Measurements from ENCODE around the gene APLF.

The APLF gene, protein sequence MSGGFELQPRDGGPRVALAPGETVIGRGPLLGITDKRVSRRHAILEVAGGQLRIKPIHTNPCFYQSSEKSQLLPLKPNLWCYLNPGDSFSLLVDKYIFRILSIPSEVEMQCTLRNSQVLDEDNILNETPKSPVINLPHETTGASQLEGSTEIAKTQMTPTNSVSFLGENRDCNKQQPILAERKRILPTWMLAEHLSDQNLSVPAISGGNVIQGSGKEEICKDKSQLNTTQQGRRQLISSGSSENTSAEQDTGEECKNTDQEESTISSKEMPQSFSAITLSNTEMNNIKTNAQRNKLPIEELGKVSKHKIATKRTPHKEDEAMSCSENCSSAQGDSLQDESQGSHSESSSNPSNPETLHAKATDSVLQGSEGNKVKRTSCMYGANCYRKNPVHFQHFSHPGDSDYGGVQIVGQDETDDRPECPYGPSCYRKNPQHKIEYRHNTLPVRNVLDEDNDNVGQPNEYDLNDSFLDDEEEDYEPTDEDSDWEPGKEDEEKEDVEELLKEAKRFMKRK

DNA sequence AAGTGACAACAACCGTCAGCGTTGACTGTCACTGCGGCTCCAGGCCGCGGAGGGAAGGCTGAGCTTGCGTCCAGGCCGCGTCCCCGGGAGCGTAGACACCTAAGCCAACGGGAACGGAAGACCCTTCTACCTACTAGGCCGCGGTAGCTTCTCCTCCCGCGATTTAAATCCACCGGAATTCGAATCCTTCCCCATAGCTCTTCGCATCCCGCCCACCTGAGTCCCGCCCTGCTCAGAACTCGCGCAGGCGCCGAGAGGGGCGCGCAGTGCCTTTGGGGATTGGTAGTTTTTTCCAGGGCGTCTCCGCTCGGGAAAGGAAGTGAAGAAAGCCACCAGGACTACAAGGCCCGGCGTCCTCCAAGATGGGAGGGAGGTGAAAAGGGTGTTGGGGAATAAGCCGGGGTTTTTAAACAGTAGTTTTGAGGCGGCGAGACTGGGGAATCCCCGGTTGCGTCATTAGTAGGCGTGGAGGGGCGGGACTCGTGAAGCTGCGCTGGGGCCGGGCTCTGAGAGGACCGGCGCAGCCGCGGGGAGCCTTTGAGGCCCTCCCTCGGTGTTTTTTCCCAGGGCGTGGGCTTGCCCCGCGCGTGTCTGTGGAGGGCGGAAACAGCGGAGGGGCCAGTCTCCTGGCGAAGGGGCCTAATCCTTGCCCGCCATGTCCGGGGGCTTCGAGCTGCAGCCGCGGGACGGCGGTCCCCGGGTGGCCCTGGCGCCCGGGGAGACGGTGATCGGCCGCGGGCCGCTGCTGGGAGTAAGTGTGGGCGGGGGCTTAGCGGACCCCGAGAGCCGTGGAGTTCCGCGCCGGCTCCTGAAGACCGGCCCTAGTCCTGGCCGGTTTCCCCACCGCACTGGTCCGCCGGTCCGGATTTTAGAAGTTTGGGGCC is at the start of gene APLF, which contains the start of gene FBXO48:
TSS of gene APLF (plus strand) at position 509 of the 884 bp plus-strand sequence. CDS start at position 656, 147 bp downstream.
TSS of gene FBXO48 (minus strand) at position 218 of the 884 bp plus-strand sequence. CDS start 2,149 bp downstream, outside the sequence.
- DNase-seq, result peak; percentile 94 to 95

DNA sequence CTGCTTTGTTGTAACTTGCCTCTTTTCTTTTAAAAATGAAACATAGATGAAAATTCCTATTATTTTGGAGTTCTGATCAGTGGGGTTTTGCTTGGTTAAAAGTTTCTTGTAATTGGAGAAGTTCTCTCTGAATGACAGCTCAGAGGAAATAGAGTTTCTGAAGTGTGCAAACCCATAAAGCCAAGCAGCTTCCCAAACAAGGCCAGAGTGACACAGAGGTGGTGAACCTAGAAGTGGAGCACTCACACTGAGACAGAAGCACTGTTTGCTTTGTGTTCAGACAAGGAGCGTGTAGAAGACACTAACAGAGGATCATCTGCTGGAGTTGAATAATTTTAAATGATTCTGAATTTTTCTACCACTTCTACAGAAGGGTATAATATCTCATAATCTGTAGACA is 49.5 kb upstream of the APLF start:
- no peak for DNase-seq

DNA sequence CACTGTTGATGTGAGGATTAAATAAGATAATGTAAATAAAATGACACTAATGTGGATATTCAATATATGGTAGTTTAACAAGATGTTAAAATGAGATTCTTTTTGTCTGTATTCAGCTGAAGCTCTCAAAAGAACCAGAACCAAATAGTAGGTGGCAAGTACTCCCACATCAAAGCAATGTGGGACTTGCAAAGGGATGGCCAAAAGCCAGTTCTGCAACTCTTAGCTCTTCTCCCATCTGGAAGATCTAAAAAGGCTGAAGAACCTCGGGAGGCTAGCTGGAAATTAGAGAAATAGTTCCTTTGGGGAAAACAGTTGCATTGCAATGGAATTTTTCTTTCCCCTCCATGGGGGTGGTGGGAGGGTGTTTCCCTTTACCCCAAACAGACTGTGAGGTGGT is 49.0 kb upstream of the APLF start:
- DNase-seq, result no peak

DNA sequence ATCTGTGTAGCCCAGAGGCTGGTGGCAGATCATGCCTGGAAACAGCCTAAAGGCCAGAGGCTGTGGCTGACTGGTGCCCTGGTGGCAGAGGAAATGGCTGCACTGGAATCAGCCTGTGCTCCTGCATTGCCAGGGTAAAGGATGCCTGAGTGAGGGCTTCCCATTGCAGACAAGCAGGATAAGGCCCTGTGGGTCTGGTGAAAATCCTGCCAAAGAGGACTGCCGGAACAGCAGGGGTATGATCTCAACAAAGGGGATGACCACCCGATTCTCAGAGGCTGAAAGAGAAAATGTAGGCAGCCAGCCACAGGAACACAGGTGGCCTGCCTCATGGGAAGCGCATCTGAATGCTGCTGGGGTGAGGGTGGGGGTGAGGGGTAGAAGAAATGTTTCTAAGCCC is 48.5 kb upstream of the APLF start:
- no peak for DNase-seq

DNA sequence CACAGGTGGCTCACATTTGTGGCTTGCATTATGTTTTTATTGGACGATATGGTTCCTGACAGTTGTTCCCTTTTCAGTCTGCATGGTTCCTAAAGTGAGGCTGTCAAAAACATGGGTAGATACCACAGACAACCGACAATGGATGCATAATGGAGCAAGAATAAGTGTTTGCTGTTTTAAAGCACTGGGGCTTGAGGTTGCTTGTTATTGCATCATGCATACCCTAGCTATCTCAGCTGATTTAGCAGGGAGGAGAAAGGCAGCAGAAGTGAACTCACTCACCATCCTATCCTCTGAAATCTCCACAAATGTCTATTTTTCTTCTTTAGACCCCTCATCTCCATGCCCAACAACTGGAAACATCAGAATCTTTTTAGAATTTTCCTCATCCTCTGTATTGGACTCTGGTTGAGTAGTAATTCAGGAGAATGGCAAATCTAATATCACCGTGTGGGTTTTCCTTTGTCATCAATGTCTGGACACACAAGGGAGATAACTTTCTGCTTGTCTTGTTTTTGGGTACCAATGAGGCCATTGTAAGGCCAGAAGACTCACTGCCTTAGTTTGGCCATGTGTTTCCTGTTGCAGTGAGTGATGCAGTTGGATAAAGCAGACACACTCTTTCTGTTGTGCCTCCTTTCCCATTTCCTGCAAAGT is 47.0 kb upstream of the APLF start:
- DNase-seq, result no peak

DNA sequence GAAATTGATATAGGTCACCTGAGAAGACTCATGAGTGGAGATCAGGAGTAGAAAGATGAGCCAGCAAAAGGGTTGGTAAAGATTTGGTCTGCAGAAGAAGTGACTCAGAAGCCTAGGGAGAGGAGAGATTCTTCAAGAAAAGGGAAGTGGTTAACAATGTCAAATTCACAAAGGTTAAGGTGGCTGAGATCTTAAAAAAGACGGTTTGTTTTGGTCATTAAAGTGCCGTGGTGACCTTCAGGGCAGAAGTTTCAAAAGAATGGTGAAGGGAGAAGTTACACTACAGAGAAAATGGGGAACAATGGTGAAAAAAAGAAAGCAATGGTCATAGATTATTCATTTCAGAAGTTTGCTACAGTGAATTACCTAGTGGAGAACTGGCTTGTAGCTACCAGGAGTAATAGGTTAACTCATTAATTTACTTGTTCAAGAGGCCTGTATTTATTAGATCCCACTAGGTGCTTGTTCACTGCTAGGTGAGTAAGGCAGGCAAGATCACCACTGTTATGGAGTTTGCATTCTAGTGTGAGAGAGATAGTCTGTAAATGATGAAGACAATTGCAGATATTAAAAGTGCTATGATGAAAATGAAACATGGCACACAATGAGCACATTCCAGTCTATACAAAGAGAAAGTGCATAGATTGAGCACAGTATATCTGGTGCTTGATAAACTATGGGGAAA is 43.3 kb upstream of the APLF start:
- DNase-seq, result no peak

DNA sequence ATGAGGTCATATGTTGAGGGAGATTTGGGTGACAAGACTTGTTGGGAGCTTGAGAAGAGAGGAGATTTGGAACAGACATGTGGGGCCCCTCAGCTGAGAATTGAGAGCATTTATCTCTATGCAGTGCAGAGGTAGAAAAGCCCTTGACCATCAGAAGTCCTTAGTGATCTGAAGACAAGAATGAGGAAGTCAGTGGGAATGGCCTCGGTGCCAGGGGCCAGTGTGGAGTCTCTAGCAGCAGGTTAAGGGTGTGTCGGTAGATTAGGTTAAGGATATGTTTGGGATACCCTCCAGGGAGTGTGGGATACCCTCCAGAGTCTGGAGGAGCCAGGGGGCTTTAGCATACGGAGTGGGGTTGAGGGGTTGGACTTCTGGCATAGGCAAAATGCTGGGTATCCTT is 41.9 kb upstream of the APLF start:
- DNase-seq, result no peak

DNA sequence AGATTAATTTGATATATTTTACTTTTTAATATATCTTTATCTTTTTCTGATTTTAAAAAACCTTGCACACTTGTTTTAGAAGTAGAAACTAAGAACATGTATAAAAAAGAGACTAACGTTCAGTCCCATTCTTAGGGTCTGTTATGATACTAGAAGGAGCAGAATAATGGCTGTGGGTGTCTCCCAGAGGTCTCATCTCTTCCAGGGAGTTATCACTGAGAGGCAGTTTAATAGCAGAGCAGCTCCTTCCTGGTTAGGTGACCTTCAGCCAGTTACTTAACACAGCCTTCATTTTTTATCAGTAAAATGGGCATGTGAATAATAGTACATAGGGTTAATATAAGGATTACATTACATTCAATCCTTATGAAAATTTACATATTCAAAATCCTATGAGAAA is 40.9 kb upstream of the APLF start:
- DNase-seq, result no peak

DNA sequence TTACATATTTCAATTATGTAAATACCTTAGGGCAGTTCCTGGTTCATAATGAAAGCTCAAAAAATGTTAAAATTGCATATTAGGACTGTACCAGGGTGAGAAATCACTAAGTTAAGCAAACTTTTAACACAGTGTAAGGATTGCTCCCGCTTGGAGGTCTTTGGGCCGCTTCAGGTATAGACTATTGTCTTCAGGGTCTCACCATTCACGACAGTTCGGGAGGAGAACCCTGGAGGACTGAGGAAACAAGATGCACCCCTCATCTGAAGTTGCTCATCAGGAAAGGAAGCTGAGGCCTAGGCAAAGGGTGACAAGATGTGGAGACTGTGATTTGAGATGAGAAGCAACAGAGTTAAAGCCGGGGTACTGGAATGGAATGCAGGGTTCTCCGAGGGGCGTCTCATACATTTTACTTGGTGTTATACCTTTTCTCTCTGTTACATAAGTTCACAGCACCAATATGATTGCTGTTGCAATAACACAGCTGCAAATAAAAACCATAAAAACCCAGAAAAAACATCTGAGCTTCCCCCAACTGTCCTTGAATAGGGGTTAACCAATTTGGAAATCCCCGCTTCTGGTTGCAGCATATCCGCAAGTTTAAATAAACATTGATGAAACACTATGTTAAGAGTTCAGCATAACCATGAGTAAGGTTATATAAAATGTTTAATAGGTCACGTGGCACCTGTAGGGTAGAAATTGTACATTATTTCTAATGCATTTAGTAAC is 40.4 kb upstream of the APLF start:
- no peak for DNase-seq

DNA sequence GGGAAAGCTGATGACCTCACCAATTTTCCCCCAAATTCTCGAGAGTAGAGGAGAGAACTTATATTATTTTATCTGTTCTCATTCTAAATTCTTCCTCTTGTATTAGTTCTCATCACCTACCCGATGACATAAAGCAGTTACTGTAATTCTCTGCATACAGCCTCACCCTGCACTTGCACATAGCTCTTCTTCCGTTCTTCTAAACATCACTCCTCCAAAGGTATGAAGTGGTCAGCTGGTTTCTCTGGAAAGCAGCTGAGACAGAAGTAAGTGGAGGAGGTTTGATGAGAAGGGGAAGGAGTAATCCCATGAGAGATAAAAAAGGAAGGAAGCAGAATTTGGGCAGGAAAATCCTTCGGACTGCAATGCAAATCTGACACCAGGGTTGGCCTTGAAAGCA is 39.3 kb upstream of the APLF start:
- no peak for DNase-seq

DNA sequence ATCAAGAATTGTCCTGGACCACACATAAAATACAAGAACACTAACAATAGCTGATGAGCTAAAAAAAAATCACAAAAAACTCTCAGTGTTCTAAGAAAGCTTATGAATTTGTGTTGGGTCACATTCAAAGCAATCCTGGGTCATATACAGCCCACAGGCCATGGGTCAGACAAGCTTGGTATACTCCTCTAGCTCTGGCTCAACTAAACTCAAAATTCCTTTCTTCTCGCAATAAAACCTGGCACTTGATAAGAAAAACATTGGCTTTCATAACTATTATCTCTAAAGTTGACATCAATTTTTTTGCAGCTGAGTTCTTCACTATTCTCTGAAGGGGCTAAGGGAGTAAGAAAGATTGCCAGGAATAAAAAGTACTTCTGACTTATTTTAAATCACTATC is 38.6 kb upstream of the APLF start:
- DNase-seq, result no peak

DNA sequence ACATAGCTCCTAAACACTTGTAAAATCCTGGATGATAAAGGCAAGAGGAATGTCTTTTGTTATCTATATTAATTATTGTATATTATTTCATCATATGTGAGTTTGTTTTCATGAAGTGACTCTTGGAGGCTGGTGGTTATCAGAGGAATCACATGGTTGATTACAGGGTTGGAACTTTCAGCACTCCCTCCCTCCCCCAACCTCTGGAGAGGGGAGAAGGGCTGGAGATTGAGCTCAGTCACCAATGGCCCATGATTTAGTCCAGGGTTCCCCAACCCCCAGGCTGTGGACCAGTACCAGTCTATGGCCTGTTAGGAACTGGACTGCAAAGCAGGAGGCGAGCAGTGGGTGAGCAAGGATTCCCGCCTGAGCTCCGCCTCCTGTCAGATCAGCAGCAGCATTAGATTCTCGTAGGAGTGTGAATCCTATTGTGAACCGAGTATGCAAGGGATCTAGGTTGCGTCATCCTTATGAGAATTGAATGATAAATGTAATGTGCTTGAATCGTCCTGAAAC is 38.0 kb upstream of the APLF start:
- DNase-seq, result no peak

DNA sequence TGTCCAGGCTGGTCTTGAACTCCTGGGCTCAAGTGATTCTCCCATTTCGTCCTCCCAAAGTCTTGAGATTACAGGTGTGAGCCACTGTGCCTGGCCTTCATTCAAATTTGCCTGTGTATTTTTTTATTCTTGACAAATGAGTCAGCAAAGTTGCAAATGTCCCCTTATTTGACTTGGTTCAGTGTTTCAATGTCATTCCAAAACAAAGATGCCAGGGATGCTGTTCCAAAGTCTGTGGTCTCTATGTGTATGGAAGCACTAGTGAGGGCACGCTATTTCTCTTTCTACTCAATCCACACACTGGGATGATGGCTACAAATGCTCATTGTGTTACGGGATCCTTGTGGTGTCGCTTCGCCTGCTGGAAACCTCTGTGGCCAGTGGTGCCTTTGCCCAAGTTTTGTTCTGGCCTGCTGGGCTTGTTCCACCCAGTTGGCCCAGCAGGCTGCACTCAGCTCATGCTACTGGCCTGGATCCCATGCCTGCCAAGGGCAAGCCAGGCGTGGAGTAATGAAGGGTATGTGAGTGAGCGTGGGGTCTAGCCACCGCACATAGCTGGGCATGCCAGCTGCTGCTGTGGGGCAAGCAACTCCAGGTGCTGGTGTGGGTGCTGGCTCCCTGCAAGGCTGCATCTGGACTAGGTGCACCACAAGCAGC is 35.9 kb upstream of the APLF start:
- no peak for DNase-seq

DNA sequence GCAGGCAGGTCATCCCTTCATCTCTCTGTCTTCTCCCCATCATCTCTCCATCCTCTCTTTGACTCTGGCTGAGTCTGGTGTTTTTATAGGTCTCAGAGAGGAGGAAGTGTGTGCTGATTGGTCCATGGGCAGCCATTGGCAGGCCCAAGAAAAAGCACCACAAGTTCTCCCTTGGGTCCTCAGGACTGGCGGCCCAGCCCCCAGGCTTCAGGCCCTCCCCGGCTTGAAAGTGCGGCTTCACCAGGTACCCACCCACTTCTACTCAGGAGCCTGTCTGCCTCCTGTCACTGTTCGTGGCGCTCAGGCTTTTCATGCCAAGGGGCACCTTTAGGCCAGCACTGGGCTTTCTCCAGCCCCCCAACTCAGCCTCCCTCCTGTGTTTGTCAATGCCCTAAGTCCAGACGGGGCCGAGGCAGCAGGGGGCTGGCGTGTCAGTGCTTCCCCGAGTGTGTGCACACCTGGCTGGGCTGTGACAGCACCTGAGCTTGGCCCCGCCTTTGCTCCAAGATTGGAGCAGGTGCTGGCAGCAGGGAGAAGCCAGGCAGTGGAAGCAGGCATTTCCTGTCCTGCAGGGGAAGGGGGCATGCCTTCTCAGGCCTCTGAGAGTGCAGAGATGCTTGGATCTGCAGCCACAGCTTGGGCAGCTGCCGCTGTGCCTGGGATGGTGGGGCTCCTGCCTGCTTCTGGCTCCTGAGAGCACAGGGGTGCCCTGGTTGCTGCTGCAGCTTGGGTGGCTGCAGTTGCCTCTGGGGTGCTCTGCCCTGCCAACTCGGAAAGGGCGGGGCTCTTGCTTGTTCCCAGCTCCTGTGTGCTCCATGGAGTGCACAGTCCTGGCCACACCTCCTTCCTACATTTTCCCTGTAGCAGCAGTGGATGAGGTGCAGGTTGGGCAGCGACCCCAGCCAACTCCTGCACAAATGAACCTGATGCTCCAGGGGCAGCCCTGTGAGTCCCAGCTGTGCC is 34.4 kb upstream of the APLF start:
- no peak for DNase-seq

DNA sequence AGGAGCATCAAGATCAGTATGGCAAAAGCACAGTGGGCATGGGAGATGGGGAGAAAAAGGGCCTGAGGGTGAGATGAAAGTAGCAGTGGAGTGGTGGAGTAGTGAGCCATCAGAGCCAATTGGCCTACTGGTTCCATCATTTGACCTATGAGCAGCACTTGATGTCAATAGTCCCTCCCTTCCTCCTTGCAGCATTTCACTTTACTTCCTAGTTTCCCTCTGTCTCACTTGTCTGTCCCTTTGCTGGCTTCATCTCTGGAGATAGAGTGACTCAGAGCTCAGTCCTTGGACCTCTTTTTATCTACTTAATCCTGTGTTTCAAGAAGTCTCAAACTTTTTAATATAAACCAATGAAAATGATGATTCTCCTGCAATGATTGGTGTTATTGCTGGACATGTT is 32.4 kb upstream of the APLF start:
- DNase-seq, result no peak

DNA sequence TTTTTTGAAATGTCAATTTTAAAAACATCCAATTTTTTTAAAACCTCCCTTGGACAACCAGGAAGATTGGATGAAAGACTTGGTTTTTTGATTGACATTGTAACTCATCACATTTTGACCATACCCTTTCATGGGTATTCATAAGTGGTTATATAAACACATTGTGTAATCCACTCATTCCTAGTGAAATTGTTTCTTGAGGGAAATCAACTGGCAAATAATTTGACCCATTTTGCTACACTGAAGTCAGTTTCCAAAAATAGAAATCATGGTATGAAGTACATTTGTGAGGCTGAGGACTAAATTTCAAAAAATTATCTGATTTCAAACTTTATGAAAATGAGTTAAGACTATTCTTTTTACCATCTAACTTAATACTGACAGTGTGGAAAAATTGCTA is 31.8 kb upstream of the APLF start:
- no peak for DNase-seq

DNA sequence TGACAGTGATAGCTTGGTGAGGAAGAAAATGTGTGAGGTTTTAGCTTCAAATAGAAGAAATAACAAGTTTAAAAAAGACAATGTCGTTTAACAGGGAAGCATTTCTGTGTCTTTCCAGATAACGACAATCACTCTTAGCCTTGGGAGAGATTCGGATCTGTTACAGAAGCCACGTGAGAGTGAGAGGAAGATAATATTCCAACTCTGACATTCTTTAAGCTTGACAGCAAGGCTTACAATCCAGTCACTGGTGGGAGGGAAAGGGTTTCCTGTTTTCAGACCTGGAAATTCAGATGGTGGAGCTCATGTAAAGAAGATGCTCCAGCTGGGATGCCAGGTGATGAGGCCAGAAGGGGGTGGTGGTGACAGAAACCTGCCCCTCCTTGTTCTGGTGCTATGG is 31.1 kb upstream of the APLF start:
- no peak for DNase-seq

DNA sequence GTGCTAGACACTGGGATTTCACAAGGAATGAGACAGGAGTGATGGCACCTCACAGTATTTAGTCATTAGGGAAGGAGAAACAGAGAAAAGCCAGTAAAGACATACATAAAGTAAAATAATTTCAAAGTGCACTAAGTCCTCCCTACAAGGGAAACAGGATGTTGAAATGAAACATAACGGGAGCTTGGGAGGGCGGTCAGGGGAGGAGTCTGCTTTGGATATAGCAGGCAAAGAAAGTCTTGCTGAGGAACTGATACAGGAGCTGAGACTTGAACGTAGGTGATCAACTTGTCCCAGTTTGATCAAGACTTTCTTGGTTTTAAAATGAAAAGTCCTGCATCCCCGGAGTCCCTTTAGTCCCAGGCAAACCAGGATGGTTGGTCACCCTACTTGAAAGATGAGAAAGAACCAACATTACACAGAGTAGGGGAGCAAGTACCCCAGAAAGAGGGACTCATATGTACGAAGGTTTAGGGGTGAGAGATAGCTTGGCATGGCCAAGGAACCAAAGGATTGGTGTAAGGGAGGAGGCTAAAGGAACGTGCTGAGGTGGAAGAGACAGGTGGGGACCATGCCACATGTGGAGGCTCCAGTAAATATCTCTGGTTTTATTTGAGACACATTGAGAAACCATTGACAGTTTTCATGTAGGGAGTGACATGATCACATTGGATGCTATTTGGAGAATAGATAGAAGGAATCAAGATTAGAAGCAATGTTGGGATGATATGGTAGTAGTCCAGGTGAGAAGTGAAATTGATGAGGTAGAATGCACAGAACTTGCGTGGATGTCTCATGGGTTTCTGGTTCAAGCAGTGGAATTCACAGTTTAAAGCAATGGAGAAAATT is 28.7 kb upstream of the APLF start:
- no peak for DNase-seq
